H1 (cell line): ENCODE measurements around the gene ZNF613. TPM values are rescaled to one million over a fixed set of nuclear protein-coding genes. Genes with fewer than 3 reads are reported as not detected.
"Not testable (repeated sequence)": the region's sequence is repeated elsewhere in the genome, so short reads cannot be mapped to it uniquely, and the experiment has no call there.

ENCODE experiments used
- CTCF ChIA-PET: fragments of 300-600 bp; sonication (Branson Sonifier 250); formaldehyde crosslinking; loops from one replicate; lab custom pipeline; 2021; ENCODE audit not compliant: partially characterized antibody; lab: Charles Lee
- POLR2A ChIA-PET: fragments of 300-600 bp; sonication (Branson Sonifier 250); formaldehyde crosslinking; loops from one replicate; lab custom pipeline; 2021; ENCODE audit warnings: inconsistent platforms; ENCODE audit not compliant: partially characterized antibody; lab: Charles Lee
- DNase-seq, 2 experiments: peaks; one replicate each; pipeline versions ENCODE4 v3.0.0 to v3.0.0-alpha.2; 2010 to 2022; ENCODE audit warnings: low spot score in 2 of 2, low read depth in 1 of 2, mixed read lengths in 1 of 2
- FAIRE-seq: peaks from 2 replicates; lab custom pipeline; 2011; peaks lifted over from hg19 to GRCh38; lab: Jason Lieb, UNC
- H2AFZ ChIP-seq: 2 replicates; pipeline ENCODE4 v1.8.1; 2012; ENCODE audit warnings: low read length, inconsistent platforms
- H2AK5ac ChIP-seq: 2 replicates; pipeline ENCODE4 v1.6.1; 2013; ENCODE audit warnings: low read depth, low read length
- H2BK120ac ChIP-seq: replicated peaks from 2 replicates; pipeline ENCODE3; 2013; ENCODE audit warnings: low read depth, low read length, inconsistent platforms
- H2BK12ac ChIP-seq: 2 replicates; pipeline ENCODE4 v1.6.1; 2013; ENCODE audit warnings: low read depth, low read length
- H2BK15ac ChIP-seq: 2 replicates; pipeline ENCODE4 v1.6.1; 2013; ENCODE audit warnings: low read length
- H2BK20ac ChIP-seq: 2 replicates; pipeline ENCODE4 v1.6.1; 2013; ENCODE audit warnings: low read length
- H2BK5ac ChIP-seq: 2 replicates; pipeline ENCODE4 v1.6.1; 2013; ENCODE audit warnings: low read depth, low read length
- H3K14ac ChIP-seq: 2 replicates; pipeline ENCODE4 v1.6.1; 2013; ENCODE audit warnings: inconsistent platforms; ENCODE audit not compliant: insufficient read length
- H3K18ac ChIP-seq: 2 replicates; pipeline ENCODE4 v1.6.1; 2013; ENCODE audit warnings: low read length; ENCODE audit errors: extremely low read depth
- H3K23ac ChIP-seq: 2 replicates; pipeline ENCODE4 v1.6.1; 2013; ENCODE audit warnings: inconsistent platforms; ENCODE audit not compliant: insufficient read length
- H3K23me2 ChIP-seq: 2 replicates; pipeline ENCODE4 v1.6.1; 2013; ENCODE audit warnings: low read depth, low read length
- H3K27ac ChIP-seq: 2 replicates; pipeline ENCODE4 v1.6.1; 2011; ENCODE audit warnings: low read depth, low read length, inconsistent platforms
- H3K27me3 ChIP-seq, 4 experiments: replicated peaks in 1 of 4; 1 replicate in 1 of 4; 2 replicates in 3 of 4; pipeline versions ENCODE4 v1.6.1 to v1.8.1; 2011 to 2013; ENCODE audit warnings: low read length in 3 of 4, mild to moderate bottlenecking in 3 of 4, inconsistent platforms in 2 of 4, mixed read lengths in 2 of 4, moderate library complexity in 1 of 4; ENCODE audit not compliant: control insufficient read depth in 3 of 4, insufficient read depth in 3 of 4; ENCODE audit errors: extremely low read depth in 1 of 4
- H3K36me3 ChIP-seq, 4 experiments: 2 replicates each; pipeline versions ENCODE4 v1.6.1 to v1.8.1; 2011 to 2013; ENCODE audit warnings: mild to moderate bottlenecking in 4 of 4, low read length in 3 of 4, moderate library complexity in 2 of 4, control low read depth in 1 of 4, inconsistent platforms in 1 of 4; ENCODE audit not compliant: insufficient read depth in 4 of 4, control insufficient read depth in 2 of 4
- H3K4ac ChIP-seq: replicated peaks from 2 replicates; pipeline ENCODE3; 2013; ENCODE audit warnings: low read length, low read depth, mixed read lengths, inconsistent platforms; ENCODE audit not compliant: insufficient read length
- H3K4me1 ChIP-seq, 4 experiments: replicated peaks in 1 of 4; 1 replicate in 1 of 4; 2 replicates in 3 of 4; pipeline versions ENCODE4 v1.6.1 to v1.8.1; 2011 to 2013; ENCODE audit warnings: low read length in 3 of 4, inconsistent platforms in 2 of 4, mixed read lengths in 1 of 4; ENCODE audit not compliant: insufficient read depth in 4 of 4, control insufficient read depth in 3 of 4
- H3K4me2 ChIP-seq, 2 experiments: 2 replicates each; pipeline versions ENCODE4 v1.6.1 to v1.8.1; 2011 to 2013; ENCODE audit warnings: low read depth in 2 of 2, low read length in 2 of 2, control low read depth in 1 of 2, inconsistent platforms in 1 of 2, mild to moderate bottlenecking in 1 of 2; ENCODE audit not compliant: insufficient read depth in 1 of 2
- H3K4me3 ChIP-seq, 4 experiments: fragments of 200-600, 300-600 bp in 1 of 4; sonication (generic), shearing (Covaris generic), sonication (Bioruptor Twin) in 1 of 4; 2 replicates each; pipeline versions ENCODE4 v1.5.1 to v1.8.1; 2011 to 2016; ENCODE audit warnings: low read length in 4 of 4, low read depth in 3 of 4, control low read depth in 2 of 4, inconsistent platforms in 2 of 4, mild to moderate bottlenecking in 2 of 4, mixed read lengths in 1 of 4, moderate library complexity in 1 of 4; ENCODE audit not compliant: insufficient read depth in 2 of 4; ENCODE audit errors: extremely low read depth in 1 of 4
- H3K56ac ChIP-seq: replicated peaks from 2 replicates; pipeline ENCODE3; 2013; ENCODE audit warnings: low read depth, mild to moderate bottlenecking, mixed read lengths, low read length, inconsistent platforms; ENCODE audit not compliant: insufficient read length
- H3K79me1 ChIP-seq: 2 replicates; pipeline ENCODE4 v1.6.1; 2013; ENCODE audit warnings: low read depth, low read length, control low read depth
- H3K79me2 ChIP-seq, 2 experiments: 2 replicates each; pipeline versions ENCODE4 v1.6.1 to v1.8.1; 2012 to 2013; ENCODE audit warnings: low read length in 2 of 2, mild to moderate bottlenecking in 2 of 2, inconsistent platforms in 1 of 2; ENCODE audit not compliant: insufficient read depth in 2 of 2, control insufficient read depth in 1 of 2
- H3K9ac ChIP-seq, 4 experiments: replicated peaks in 1 of 4; 1 replicate in 1 of 4; 2 replicates in 3 of 4; pipeline versions ENCODE4 v1.6.1 to v1.8.1; 2011 to 2013; ENCODE audit warnings: low read depth in 3 of 4, low read length in 3 of 4, control low read depth in 2 of 4, mild to moderate bottlenecking in 2 of 4, moderate library complexity in 2 of 4, inconsistent platforms in 1 of 4; ENCODE audit errors: extremely low read depth in 1 of 4
- H3K9me3 ChIP-seq, 2 experiments: 2 replicates each; pipeline versions ENCODE4 v1.6.1 to v1.8.1; 2012 to 2013; ENCODE audit warnings: mild to moderate bottlenecking in 2 of 2, moderate library complexity in 2 of 2, control low read depth in 1 of 2, inconsistent platforms in 1 of 2, low read depth in 1 of 2, low read length in 1 of 2, mixed read lengths in 1 of 2; ENCODE audit not compliant: insufficient read depth in 2 of 2
- H4K20me1 ChIP-seq, 2 experiments: replicated peaks in 1 of 2; 2 replicates each; pipeline versions ENCODE3 to v1.8.1; 2011 to 2013; ENCODE audit warnings: inconsistent platforms in 2 of 2, low read length in 2 of 2, mild to moderate bottlenecking in 1 of 2; ENCODE audit not compliant: insufficient read depth in 2 of 2, control insufficient read depth in 1 of 2
- H4K5ac ChIP-seq: 2 replicates; pipeline ENCODE4 v1.6.1; 2013; ENCODE audit warnings: low read length, low read depth, mixed read lengths, inconsistent platforms; ENCODE audit not compliant: insufficient read length
- H4K8ac ChIP-seq: 2 replicates; pipeline ENCODE4 v1.8.0; 2013; ENCODE audit warnings: mild to moderate bottlenecking, moderate library complexity, low read length, inconsistent platforms; ENCODE audit not compliant: insufficient read depth; ENCODE audit errors: extremely low read depth
- H4K91ac ChIP-seq: replicated peaks from 2 replicates; pipeline ENCODE3; 2013; ENCODE audit warnings: low read length, mixed read lengths, inconsistent platforms; ENCODE audit not compliant: insufficient read length
- WGBS, 2 experiments: shearing (Covaris generic) in 1 of 2; methylation state at CpG; one replicate each; pipeline versions ENCODE4 v1.1.6 to v1.1.7; 2013 to 2015; ENCODE audit warnings: low lambda C conversion rate in 2 of 2, mixed read lengths in 2 of 2, inconsistent platforms in 1 of 2, low coverage in 1 of 2, missing lambda C conversion rate in 1 of 2; ENCODE audit not compliant: insufficient replicate concordance in 2 of 2, insufficient coverage in 1 of 2, insufficient read length in 1 of 2; ENCODE audit errors: extremely low coverage in 1 of 2, missing lambda C conversion rate in 1 of 2; 5-methylcytosine and 5-hydroxymethylcytosine counted together
- polyA plus RNA-seq, 7 experiments: library from polyadenylated mRNA; depleted of rRNA in 3 of 7; stranded (reverse) in 5 of 7; unstranded in 2 of 7; fragments of >200 nt in 5 of 7; fragments of 200-250 nt in 2 of 7; gene quantifications; 1 replicate in 5 of 7; 2 replicates in 1 of 7; 4 replicates in 1 of 7; pipeline versions ENCODE4 v1.2.1 to v1.2.3, GENCODE V29; 2011 to 2013; ENCODE audit warnings: missing spikeins in 2 of 7, mixed read lengths in 2 of 7
- total RNA-seq: library from RNA; stranded (reverse); fragmentation: NEBNext Ultra II Directional; extraction: Animal tissue kit (Norgen Biotek cat#: 25700); gene quantifications from 2 replicates; pipeline ENCODE4 v1.2.1, GENCODE V29; 2021

ZNF613 gene
- total and polyA plus RNA-seq, 2 of the 8 experiments (the other 6 are each of a cell fraction or from before 2014, with no cell fraction given) = 4.7 to 14.2 TPM

GRCh38 chr19:51980926-51981325 is 53.7 kb downstream of the ZNF613 start:
- H4K20me1 ChIP-seq, H2BK20ac ChIP-seq, H4K5ac ChIP-seq, CTCF ChIA-PET, FAIRE-seq, H3K18ac ChIP-seq, H4K91ac ChIP-seq, H3K27me3 ChIP-seq, H3K27ac ChIP-seq, H3K23me2 ChIP-seq, H3K14ac ChIP-seq, H3K23ac ChIP-seq, H3K4me2 ChIP-seq, H3K4ac ChIP-seq, H3K4me1 ChIP-seq, H2AFZ ChIP-seq, H3K4me3 ChIP-seq, H2BK120ac ChIP-seq, H2BK15ac ChIP-seq, H3K9ac ChIP-seq, H2BK12ac ChIP-seq, H3K79me1 ChIP-seq, H3K56ac ChIP-seq, POLR2A ChIA-PET, DNase-seq, H2BK5ac ChIP-seq, H4K8ac ChIP-seq, H2AK5ac ChIP-seq: not testable (repeated sequence)
- peaks cover 0 to 11% (median 0%) of the 10 kb centered on the region in 4 experiments; a peak in 3 of 8 replicates for H3K36me3 ChIP-seq
- peaks cover 0 to 68% of the 10 kb centered on the region in 2 experiments; a peak in 3 of 4 replicates for H3K79me2 ChIP-seq
- peaks cover 14 to 31% of the 10 kb centered on the region in 2 experiments for H3K9me3 ChIP-seq
- 86% methylated on average over 6 of the region's 6 CpGs; no CpG with 5 or more reads in 1 of the 2 experiments for WGBS, 2 experiments
